GM21367 (cell line): Measurements from ENCODE around the gene CPVL.
"Not testable (repeated sequence)": the region's sequence is repeated elsewhere in the genome, so short reads cannot be mapped to it uniquely, and the experiment has no call there.

Source experiments
- ATAC-seq: cut with Tn5 transposase; IDR thresholded peaks from one replicate; pipeline ENCODE4 v1.9.1; 2021; ENCODE audit not compliant: unreplicated experiment

The CPVL gene

DNA sequence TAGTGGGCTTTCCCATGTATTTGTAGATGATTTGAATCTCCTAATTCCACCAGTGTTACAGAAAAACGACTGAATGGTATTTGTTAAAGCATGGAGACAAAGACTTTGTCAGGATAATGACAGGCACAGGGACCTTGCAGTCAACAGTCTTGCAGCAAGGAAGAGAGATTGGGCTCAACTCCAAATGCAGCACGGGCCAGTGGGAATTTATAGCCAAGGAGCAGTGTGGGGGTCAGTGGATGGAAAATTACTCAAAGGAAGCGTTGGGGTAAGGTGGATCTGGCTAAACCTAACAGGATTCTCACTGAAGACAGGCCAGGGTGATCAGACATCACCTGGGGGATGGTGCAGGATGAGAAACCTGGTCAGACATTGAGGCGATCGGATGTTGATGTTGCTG, 24.3 kb downstream of the CPVL start:
- no peak for ATAC-seq

DNA sequence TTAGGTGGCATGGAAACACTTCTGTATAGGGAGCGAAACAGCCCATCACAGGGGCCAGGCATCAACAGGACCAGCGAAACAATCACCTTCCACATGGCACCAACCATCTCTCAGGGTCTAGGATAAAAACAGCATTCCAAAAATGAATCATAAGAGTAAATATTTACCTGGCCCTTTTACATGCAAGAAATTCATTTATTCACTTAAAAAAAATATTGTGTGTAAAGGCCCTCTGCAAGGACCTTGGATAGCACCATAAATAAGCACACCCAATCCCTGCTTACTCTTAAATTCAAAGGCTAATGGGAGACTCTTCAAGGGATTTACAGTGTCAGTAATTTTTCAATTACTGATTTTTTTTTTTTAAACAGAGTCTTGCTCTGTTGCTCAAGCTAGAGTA, 25.4 kb downstream of the CPVL start:
- no peak for ATAC-seq

GRCh38 chr7:29119538-29119937, 26.8 kb downstream of the CPVL start:
- no peak for ATAC-seq

GRCh38 chr7:29116361-29117200, 29.8 kb downstream of the CPVL start:
- no peak for ATAC-seq

DNA sequence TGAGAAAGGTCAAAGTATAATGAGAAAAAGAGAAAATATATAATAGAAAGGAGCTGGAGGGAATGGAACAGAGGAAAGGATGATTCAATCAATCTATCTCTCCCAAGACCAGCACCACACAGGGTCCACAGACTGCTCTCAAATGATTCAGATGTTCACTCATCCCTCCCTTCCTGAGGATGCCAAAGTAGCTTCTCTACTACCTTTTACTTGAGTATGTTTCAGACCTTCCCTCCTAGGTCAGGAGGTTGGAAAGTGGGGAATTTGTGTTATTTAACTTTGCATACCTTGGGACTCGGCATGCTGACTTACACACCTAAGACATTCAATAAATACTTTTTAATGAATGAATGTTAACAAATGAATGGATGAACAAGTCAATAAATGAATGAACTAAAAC, 30.6 kb downstream of the CPVL start:
- ATAC-seq = no peak

DNA sequence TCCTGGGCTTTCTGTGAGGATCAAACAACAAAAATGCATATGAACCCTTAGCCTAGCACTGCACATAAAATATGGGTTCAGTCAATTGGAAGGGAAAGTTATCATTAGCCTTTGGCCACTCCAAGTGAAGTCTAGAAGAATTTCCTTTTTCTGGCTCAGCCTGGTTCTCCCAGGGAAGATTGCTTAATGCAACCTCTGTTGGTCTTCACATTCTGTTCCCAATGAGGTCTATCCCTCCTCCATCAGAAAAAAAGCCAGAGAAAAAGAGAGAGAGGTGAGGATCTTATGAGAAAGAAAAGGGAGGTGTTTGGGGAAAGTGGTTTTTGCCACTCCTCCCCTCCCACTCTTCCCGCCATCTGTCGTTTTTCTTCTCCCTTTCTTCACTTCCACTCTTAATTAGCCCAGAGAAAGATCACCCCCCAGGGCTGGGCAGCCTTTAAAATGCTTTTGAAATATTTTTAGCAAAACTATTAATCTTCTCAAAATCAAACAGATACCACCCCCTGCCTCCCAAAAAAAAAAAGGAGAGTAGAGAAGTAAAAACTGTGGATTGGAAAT, 31.1 kb downstream of the CPVL start:
- no peak for ATAC-seq

DNA sequence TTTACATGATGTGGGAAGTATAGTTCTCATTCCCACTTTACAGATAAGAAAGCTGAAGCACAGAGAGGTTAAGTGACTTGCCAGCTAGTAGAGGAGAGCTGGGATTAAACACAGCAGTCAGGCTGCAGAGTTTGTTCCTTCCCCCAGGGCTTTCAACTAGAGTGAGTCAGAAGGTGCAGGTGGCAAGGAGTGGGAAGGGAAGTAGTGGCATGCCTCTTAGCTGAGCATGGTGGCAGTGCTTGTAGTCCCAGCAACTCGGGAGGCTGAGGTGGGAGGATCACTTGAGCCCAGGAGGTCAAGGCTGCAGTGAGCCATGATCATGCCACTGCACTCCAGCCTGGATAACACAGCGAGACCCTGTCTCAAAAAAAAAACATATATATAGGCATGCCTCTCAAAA, 32.1 kb downstream of the CPVL start:
- ATAC-seq = not testable (repeated sequence)

GRCh38 chr7:29113384-29114102, 32.8 kb downstream of the CPVL start:
- no peak for ATAC-seq

GRCh38 chr7:29112721-29113120, 33.6 kb downstream of the CPVL start:
- ATAC-seq = no peak

DNA sequence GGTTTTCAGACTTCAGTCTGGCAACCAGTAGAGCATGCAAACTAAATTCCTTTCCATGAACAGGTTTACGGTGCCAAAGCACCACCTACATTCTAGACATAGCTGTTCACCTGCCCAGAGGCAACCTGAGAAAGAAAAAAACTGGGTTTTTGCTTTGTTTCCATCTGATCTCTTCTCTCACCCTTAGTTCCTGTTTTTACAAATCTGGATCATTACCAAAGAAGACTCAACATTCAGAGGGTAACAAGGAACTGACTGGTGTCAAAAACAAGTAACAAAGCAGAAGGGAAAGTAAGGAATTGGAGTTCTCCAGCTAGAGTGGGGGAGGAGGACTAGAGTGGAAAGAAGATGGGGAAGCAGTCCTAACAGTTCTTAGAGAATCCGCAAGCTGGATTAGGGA, 36.4 kb downstream of the CPVL start:
- ATAC-seq = no peak

DNA sequence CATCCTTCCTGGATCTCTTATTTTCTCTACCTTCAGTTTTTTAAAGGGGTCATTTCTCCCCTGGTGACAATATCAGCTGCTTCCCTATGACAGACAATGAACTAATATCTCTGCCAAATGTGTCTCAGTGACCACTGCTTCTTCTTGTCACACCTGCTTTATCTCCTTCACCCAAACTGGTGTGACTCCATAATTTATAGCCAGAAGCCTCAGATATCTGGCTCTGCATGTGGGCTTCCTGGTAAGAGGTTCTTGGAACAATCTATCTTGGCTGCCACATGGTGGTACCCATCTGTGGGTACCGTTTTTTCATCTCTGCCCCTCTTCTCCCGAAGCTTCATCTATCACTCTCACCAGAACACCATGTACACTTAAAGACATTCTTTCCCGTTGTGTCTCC, 37.0 kb downstream of the CPVL start:
- ATAC-seq = no peak

DNA sequence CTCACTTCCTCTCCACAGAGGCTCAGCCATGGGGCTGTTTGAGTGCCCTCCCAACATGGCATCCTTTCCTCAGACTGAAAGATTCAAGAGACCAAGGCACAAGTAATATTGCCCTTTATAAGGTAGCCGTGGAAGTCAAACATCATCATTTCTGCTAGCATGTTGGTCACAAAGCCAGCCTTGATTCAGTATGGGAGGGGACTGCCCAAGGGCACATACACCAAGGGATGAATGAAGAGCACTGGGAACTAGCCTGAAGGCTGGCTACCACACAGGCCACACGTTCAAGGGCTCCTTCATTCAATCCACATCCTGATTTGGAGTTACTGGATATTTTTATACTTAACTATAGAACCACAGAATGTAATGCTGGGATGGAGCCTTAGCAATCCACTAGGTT, 39.3 kb downstream of the CPVL start:
- no peak for ATAC-seq

DNA sequence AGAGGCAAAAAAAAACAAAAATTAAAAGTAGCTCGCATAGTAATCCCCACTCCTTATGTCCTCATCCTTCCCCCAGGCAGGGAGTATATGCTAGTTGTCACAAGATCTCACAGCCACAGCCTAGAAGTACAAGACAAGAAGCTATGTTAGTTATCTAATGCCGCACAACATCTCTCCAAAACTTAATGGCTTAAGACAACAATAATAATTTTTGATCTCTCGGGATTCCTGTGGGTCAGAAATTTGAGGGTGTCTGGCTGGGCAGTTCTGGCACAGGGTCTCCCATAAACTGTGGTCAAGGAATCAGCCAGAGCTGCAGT, 39.7 kb downstream of the CPVL start:
- no peak for ATAC-seq

- no peak for ATAC-seq
Observed at GRCh38 chr7:29105752-29106668, 40.3 kb downstream of the CPVL start.

- no peak for ATAC-seq
Observed at GRCh38 chr7:29105191-29105590, 41.1 kb downstream of the CPVL start.

- ATAC-seq = no peak
Observed at GRCh38 chr7:29102558-29103151, 43.7 kb downstream of the CPVL start.

GRCh38 chr7:29100924-29101323, 45.4 kb downstream of the CPVL start:
- no peak for ATAC-seq

DNA sequence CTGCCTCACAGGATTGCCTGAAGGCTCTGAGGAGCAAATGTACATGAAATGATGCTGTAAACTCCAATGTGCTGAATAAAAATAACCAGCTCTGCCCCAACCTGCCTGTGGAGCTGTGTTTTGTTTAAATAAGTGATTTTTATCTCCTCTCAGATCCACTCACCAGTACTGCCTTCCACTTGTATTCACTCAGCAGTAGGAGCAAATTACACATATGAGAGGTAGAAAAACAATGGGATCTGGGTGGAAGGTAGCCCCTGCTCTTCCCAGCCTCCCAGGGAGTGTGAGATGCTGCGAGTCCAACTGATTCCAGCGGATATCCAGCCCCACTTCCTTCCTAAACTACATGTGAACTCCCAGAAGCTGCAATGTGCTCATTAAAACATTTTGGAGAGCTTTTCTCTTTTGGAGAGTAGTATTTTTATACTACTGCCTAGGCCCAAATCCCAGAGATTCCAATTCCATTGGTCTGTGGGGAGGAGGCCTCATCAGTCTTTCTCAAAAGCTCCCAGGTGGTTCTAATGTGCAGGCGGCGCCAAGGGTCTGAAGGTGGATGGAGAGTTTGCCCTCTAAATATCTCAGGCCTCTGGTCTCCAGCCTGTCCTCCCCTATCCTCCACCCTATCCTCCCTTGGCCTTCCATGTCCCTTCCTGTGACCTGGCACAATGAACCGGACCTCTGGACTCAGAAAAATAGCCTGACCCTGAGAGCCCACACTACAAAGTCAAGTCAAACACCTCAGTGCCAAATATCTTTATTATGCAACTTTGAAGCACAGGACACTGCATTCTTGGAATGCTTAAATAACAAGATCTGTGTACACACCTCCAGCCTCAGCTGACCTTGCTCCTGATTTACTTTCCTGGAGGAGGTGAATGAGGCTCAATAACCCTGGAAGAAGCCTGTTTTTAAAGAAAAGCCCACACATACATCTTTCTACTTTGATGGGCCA, 46.2 kb downstream of the CPVL start:
- no peak for ATAC-seq

GRCh38 chr7:29096446-29096730, 49.9 kb downstream of the CPVL start:
- ATAC-seq = no peak
